Measurements from ENCODE around the gene PARD6A. TPM values are rescaled to one million over a fixed set of nuclear protein-coding genes. Genes with fewer than 3 reads are reported as not detected.
A peak's percentile ranks its signal among the peaks of the same experiment; 100 is the strongest.

Gene PARD6A
- total and polyA plus RNA-seq, 2 of the 13 experiments (the other 11 are each of a cell fraction or from before 2014, with no cell fraction given), result 3.5 to 4.3 TPM

DNA sequence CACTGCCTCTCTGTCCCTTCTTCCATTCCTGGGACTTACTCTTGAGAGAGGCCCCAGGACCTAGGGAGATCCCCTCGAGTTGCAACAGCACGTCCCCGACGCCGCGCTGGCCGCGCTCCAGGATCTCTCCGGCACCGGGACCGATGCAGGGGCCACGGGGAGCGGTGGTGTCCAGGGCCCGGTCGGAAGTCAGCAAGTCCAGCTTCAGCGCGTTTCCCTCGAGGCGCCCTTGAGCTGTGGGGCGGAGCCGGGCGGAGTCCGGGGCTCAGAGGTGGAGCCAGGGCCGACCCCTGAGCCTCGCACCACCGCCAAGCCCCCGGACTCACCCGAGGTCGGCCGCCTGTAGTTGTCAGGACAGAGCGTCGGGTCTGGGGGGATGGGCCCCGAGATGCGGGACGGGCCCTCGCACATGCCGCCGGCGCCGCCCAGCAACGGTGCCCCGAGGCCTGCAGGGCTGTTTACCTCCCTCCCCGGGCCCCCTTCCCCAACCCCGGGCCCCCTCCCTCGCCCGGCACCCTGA is 5.3 kb downstream of the PARD6A start (continued):
- TF ChIP-seq, protein P1, sequence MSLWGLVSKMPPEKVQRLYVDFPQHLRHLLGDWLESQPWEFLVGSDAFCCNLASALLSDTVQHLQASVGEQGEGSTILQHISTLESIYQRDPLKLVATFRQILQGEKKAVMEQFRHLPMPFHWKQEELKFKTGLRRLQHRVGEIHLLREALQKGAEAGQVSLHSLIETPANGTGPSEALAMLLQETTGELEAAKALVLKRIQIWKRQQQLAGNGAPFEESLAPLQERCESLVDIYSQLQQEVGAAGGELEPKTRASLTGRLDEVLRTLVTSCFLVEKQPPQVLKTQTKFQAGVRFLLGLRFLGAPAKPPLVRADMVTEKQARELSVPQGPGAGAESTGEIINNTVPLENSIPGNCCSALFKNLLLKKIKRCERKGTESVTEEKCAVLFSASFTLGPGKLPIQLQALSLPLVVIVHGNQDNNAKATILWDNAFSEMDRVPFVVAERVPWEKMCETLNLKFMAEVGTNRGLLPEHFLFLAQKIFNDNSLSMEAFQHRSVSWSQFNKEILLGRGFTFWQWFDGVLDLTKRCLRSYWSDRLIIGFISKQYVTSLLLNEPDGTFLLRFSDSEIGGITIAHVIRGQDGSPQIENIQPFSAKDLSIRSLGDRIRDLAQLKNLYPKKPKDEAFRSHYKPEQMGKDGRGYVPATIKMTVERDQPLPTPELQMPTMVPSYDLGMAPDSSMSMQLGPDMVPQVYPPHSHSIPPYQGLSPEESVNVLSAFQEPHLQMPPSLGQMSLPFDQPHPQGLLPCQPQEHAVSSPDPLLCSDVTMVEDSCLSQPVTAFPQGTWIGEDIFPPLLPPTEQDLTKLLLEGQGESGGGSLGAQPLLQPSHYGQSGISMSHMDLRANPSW (CRISPR knock-in tag; IDR thresholded peaks at IDR 0.05; ENCODE audit: borderline replicate concordance), result no peak
- TF ChIP-seq CENPT (CRISPR knock-in tag; IDR thresholded peaks at IDR 0.05; ENCODE audit: low read depth), result 0 out of 2 replicates have a peak, but pooled peaks have one; percentile 52
- no peak for TF ChIP-seq RBFOX2 (IDR thresholded peaks at IDR 0.05; ENCODE audit: low read depth, low read length)
- no peak for TF ChIP-seq ZFX (CRISPR knock-in tag; IDR thresholded peaks at IDR 0.05; ENCODE audit: low read depth)
- TF ChIP-seq KDM2A (CRISPR knock-in tag; IDR thresholded peaks at IDR 0.05; ENCODE audit: borderline replicate concordance, low read depth), result peak; percentile 49; the same call in 1 of the 2 replicates
- no peak for TF ChIP-seq ZNF382 (CRISPR knock-in tag; IDR thresholded peaks at IDR 0.05; ENCODE audit: borderline replicate concordance)
- TF ChIP-seq ELF3 (CRISPR knock-in tag; IDR thresholded peaks at IDR 0.05), result peak; percentile 34; the same call in 1 of the 2 replicates
- TF ChIP-seq MIER3 (CRISPR knock-in tag; IDR thresholded peaks at IDR 0.05; ENCODE audit: borderline replicate concordance), result peak; percentile 19; the same call in 1 of the 2 replicates
- 0 out of 2 replicates have a peak, but pooled peaks have one; percentile 40 for TF ChIP-seq IRF2 (CRISPR knock-in tag; IDR thresholded peaks at IDR 0.05)
- TF ChIP-seq GATAD1 (CRISPR knock-in tag; IDR thresholded peaks at IDR 0.05), result 0 out of 2 replicates have a peak, but pooled peaks have one; percentile 5
- TF ChIP-seq HNF4G (IDR thresholded peaks at IDR 0.05; ENCODE audit: borderline replicate concordance, low read depth, low read length), result peak; percentile 46; the same call in 1 of the 2 replicates
- TF ChIP-seq HNF4G (CRISPR knock-in tag; IDR thresholded peaks at IDR 0.05; ENCODE audit: borderline replicate concordance, low read depth), result no peak
- TF ChIP-seq ZNF33B (CRISPR knock-in tag; IDR thresholded peaks at IDR 0.05), result no peak
- TF ChIP-seq ZBTB38 (CRISPR knock-in tag; IDR thresholded peaks at IDR 0.05), result peak; percentile 23; the same call in 1 of the 2 replicates
- TF ChIP-seq TCF12 (IDR thresholded peaks at IDR 0.05), result no peak
- peak; percentile 73 for TF ChIP-seq TCF12 (CRISPR knock-in tag; IDR thresholded peaks at IDR 0.05)
- TF ChIP-seq ZNF317 (CRISPR knock-in tag; IDR thresholded peaks at IDR 0.05), result peak; percentile 54; the same call in 1 of the 2 replicates
- TF ChIP-seq MAX (IDR thresholded peaks at IDR 0.05), result peak; percentile 80; the same call in 1 of the 2 replicates
- 0 out of 2 replicates have a peak, but pooled peaks have one; percentile 29 for TF ChIP-seq ARNT2 (CRISPR knock-in tag; IDR thresholded peaks at IDR 0.05; ENCODE audit: low read depth)
- 0 out of 2 replicates have a peak, but pooled peaks have one; percentile 7 for TF ChIP-seq ARNTL (CRISPR knock-in tag; IDR thresholded peaks at IDR 0.05)
- TF ChIP-seq ESRRA (CRISPR knock-in tag; IDR thresholded peaks at IDR 0.05; ENCODE audit: low read depth), result peak; percentile 81; the same call in 1 of the 2 replicates
- no peak for TF ChIP-seq POLR2AphosphoS2 (IDR thresholded peaks at IDR 0.05; ENCODE audit: low read depth, low read length)
- TF ChIP-seq POGZ (CRISPR knock-in tag; IDR thresholded peaks at IDR 0.05), result peak; percentile 22; the same call in 1 of the 2 replicates
- peak; percentile 83 for TF ChIP-seq ZNF30 (CRISPR knock-in tag; IDR thresholded peaks at IDR 0.05)
- TF ChIP-seq, protein P2, sequence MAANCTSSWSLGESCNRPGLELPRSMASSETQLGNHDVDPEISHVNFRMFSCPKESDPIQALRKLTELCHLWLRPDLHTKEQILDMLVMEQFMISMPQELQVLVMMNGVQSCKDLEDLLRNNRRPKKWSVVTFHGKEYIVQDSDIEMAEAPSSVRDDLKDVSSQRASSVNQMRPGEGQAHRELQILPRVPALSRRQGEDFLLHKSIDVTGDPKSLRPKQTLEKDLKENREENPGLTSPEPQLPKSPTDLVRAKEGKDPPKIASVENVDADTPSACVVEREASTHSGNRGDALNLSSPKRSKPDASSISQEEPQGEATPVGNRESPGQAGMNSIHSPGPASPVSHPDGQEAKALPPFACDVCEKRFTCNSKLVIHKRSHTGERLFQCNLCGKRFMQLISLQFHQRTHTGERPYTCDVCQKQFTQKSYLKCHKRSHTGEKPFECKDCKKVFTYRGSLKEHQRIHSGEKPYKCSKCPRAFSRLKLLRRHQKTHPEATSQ (CRISPR knock-in tag; IDR thresholded peaks at IDR 0.05; ENCODE audit: borderline replicate concordance), result no peak

All from HepG2 (cell line).